ENCODE data around the gene FRG2.
"Not testable (repeated sequence)": the region's sequence is repeated elsewhere in the genome, so short reads cannot be mapped to it uniquely, and the experiment has no call there.

DNA sequence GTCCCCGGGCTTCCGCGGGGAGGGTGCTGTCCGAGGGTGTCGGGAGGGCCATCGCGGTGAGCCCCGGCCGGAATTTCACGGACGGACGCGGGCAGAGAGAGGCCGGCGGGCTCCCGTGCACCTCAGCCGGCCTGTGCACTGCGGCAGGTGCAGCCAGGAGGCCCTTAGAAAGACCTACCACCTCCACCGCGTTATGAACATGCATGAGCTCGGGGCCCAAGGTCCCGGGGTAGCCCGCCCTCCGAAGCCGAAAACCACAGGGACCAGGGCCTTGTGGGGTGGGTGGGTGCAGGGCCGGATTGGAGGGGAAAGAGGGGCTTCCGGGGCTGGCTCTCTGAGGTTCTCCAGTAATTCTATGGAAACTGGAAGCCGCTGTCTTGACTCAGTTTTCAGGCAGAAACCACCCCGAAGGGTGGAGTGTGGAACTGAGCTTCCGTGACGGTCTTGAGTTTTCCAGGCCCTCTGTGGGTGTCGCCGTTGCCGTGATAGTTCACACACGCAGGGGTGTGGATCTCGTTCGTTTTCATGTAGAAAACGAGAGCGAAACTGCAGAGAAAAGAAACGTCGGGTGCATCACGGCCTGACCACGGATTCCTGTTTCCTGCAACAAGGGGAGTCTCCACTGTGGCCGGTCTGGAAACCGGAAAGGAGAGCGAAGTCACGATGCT is 4.3 kb downstream of the FRG2 start:
- TF ChIP-seq POLR2A (IDR thresholded peaks at IDR 0.05; ENCODE audit: low read depth, low read length); GATA2 (IDR thresholded peaks at IDR 0.05; ENCODE audit: insufficient read depth, insufficient read length, low read depth, low read length): not testable (repeated sequence)
- TF ChIP-seq, protein P1, sequence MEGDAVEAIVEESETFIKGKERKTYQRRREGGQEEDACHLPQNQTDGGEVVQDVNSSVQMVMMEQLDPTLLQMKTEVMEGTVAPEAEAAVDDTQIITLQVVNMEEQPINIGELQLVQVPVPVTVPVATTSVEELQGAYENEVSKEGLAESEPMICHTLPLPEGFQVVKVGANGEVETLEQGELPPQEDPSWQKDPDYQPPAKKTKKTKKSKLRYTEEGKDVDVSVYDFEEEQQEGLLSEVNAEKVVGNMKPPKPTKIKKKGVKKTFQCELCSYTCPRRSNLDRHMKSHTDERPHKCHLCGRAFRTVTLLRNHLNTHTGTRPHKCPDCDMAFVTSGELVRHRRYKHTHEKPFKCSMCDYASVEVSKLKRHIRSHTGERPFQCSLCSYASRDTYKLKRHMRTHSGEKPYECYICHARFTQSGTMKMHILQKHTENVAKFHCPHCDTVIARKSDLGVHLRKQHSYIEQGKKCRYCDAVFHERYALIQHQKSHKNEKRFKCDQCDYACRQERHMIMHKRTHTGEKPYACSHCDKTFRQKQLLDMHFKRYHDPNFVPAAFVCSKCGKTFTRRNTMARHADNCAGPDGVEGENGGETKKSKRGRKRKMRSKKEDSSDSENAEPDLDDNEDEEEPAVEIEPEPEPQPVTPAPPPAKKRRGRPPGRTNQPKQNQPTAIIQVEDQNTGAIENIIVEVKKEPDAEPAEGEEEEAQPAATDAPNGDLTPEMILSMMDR (IDR thresholded peaks at IDR 0.05; ENCODE audit: extremely low read depth in 1 of 2, insufficient read depth in 1 of 2, low read depth in 1 of 2, low read length in 2 of 2) = not testable (repeated sequence)
- TF ChIP-seq, protein P2, sequence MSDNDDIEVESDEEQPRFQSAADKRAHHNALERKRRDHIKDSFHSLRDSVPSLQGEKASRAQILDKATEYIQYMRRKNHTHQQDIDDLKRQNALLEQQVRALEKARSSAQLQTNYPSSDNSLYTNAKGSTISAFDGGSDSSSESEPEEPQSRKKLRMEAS (IDR thresholded peaks at IDR 0.05; ENCODE audit: insufficient read depth, insufficient read length) = not testable (repeated sequence)
